ENCODE measurements around the gene PARP9.

GRCh38 chr3:122582390-122582789, 18.3 kb upstream of the PARP9 start:
- TF ChIP-seq CTCF (IDR thresholded peaks at IDR 0.05) (no peak), POLR2A (IDR thresholded peaks at IDR 0.05) (no peak)

Measured in gastroesophageal sphincter (tissue), 3 donors.